NT2/D1 (cell line): Measurements from ENCODE around the gene SLC6A19.

Source experiments
- SUZ12 ChIP-seq: IDR thresholded peaks from 2 replicates; pipeline ENCODE4 v1.6.1; 2011; ENCODE audit not compliant: insufficient read length, insufficient read depth; ENCODE audit errors: extremely low read depth
- YY1 ChIP-seq: IDR thresholded peaks from 2 replicates; pipeline ENCODE4 v1.6.1; 2011; ENCODE audit not compliant: insufficient read length, insufficient read depth
- ZNF274 ChIP-seq: IDR thresholded peaks from 2 replicates; pipeline ENCODE4 v1.6.1; 2011; ENCODE audit warnings: mild to moderate bottlenecking, low read depth, low read length

DNA sequence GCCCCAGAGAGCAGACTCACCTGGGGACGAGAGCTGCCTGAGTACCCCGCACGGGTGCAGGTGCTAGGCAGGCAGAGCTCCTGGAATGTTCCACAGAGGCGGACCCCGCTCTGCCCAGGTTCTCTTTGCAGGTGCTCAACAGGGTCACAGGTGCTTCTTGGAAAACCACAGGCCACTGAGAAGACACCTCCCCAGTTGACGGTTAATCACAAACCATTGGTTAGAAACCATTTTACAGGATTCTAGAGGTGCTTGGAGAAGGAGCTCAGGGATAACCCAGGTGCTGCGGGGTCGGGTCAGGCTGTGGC lies 17.3 kb upstream of the SLC6A19 start:
- no peak for TF ChIP-seq ZNF274
- TF ChIP-seq YY1, result no peak
- TF ChIP-seq SUZ12, result no peak
